NOMO-1 treated with dmso at 0.1 percent for 144 hours (cell line): Measurements from ENCODE around the gene LRRFIP1.
"Not testable (repeated sequence)": the region's sequence is repeated elsewhere in the genome, so short reads cannot be mapped to it uniquely, and the experiment has no call there.

Experiments
- DNase-seq: peaks from one replicate; lab custom pipeline; 2025; ENCODE audit not compliant: unreplicated experiment; lab: John Stamatoyannopoulos, UW

Gene LRRFIP1

DNA sequence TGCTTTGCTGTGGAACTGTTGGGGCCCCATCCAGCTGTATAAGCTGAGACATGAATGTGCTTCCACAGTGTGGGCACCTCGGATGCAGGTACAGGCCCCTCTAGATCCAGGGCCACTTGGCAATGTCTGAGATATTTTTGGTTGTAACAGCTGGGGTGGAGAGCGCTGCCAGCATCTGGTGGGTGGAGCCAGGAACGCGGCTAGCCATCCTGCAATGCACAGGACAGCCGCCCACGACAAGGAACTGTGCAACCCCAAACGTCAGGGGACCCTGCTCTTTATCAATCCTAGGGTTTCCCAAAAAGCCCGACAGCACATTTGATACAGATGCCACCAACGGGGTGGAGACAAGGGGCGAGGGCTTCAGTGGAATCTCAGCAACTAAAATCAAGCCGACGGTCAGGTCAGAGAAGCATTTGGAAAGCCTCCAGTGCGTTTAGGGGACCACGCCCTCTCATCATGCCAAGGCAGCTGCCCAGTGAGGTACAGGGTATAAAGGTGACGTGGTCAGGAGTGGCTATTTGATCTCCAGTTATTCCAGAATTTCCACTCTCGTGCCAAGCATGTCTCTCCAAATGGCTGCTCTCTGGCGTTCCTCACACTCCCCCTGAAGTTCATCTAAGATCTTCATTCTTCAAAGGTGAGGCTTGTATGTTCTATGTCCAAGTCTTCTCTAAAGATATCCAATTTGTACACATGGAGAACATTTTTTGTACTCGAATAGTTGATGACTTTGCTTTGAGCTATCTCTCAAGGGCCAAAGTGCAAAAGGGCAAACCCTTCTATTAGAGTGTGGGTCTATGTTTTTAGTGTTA is 55.7 kb downstream of the LRRFIP1 start:
- DNase-seq, result no peak

GRCh38 chr2:237685408-237685807 is 58.0 kb downstream of the LRRFIP1 start:
- DNase-seq, result no peak

- no peak for DNase-seq
Measured at GRCh38 chr2:237686659-237687136, 59.3 kb downstream of the LRRFIP1 start.

DNA sequence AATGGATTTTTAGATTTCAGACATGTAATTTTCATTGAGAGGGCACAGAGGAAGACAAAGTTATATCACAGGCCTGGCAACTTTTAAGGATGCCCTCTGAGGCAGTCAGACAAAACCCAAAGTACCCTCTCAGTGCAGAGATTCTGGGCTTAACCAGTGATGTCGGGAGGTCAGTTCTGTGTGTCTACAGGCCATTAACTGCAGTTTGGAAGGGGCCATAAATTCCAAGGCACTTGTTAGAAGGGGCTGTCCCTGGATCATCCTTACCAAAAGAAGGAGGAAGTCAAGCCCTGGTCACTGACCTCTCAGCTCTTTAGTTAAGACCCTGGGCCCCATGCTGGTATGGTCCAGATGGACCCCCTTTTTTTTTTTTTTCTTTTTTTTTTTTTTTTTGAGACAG is 60.7 kb downstream of the LRRFIP1 start:
- no peak for DNase-seq

DNA sequence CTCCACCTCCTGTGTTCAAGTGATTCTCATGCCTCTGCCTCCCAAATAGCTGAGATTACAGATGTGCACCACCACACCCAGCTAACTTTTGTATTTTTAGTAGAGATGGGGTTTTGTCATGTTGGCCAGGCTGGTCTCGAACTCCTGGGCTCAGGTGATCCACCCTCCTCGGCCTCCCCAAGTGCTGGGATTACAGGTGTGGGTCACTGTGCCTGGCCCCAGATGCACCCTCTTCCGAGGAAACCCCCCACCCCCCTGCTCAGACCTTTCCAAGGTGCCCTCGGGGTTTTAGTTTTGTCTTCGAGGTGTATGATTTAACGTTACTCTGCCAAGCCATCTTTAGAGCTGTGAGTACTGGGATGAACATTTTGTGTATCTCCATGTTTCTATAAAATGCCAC is 61.2 kb downstream of the LRRFIP1 start:
- DNase-seq, result not testable (repeated sequence)

DNA sequence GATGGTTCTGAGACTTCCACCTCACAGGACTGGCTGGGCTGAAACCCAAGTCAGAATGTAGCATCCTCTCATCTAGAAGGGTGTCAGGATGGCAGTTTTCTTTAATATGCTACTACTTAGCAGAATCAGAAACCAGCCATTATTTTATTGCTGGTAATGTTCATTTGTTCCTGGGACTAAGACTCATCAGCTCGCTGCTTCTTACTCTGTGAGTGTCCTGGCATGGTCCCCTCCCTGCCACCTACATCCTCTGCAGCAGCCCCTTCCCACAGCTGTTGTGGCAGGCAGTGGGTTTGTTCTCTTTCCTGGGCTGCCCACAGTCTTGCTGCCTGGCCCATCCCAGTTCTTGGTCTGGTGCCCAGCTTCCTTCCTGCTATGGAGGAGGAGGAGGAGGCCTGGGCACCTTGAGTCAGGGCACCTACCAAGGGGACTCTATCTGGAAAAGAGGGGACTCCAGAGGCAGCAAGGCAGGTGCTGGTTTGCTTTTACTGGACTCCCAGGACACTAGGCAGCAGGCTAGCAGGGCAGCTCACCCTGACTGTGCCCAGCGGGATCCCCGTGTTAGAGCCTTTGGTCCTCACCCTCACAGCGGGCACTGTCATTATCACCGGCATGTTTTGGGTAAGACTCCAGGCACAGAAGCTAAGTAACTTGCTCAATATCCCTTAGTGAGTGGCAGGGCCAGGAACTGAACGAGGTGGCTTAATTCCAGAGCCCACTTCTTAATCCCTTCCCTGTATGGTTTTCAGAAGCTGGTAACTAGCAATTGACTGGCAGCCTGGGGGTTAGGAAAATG is 62.1 kb downstream of the LRRFIP1 start:
- DNase-seq, result no peak

GRCh38 chr2:237691029-237691907 is 63.9 kb downstream of the LRRFIP1 start:
- DNase-seq, result no peak

DNA sequence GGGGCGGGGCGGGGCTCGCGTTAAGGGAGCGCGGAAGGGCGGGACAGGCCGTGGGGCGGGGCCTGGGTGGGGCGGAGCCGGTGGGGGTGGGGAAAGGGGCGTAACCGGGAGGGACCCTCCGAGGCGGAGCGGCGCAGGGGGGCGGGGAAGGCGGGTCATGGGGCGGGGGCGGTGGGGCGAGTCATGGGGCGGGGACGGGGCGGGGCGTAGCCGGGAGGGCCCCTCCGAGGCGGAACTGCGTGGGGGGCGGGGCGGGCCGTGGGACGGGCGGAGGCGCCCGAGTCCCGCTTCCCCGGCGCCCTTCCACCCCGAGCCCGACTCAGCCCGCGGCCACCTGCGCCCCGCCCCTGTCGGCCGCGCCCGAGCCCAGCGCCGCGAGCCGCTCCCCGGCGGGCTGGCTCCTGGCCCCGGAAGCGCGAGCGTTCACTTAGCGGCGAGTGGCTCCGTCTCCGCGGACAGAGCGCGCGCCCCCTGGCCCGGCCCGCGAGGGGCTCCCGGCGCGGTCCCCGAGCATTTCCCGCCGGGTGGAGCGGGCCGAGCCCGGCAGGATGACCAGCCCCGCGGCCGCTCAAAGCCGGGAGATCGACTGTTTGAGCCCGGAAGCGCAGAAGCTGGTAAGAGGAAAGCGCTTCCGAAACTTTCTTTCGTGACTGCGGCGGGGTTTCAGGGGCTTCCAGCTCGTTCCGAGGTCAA is 64.7 kb downstream of the LRRFIP1 start:
- DNase-seq, result peak; percentile 63

GRCh38 chr2:237692601-237693290 is 65.4 kb downstream of the LRRFIP1 start:
- DNase-seq, result no peak

- DNase-seq, result no peak
Measured at GRCh38 chr2:237693291-237693994, 66.1 kb downstream of the LRRFIP1 start.

- peak; percentile 64 for DNase-seq
Measured at GRCh38 chr2:237694415-237695194, 67.2 kb downstream of the LRRFIP1 start.

DNA sequence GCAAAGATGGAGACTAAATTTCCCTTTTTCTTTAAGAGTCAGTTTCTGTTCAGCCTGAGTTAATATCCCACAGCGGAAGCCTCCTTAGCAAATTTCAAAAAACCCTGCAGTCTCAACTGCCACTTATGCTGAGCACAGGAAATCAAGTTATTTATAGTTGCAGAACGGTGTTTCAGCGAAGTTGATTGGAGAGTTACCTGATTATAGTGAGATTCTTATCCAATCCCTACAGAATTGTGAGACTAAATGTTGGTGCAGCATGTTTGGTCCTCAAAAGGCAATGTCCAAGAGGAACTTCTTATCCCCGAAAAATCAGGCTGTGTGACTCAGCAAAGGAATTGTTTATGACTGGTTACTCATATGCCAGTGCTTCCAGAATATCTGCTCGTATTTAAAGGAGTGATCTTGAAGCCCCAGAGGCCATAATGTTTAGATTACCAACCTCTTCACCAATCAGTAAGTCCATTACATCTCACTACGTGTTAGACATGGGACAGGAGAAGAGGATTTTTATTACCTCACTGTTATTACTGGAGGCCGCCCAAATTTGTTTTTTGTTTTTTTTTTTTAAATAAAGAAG is 67.9 kb downstream of the LRRFIP1 start:
- peak; percentile 86 for DNase-seq

DNA sequence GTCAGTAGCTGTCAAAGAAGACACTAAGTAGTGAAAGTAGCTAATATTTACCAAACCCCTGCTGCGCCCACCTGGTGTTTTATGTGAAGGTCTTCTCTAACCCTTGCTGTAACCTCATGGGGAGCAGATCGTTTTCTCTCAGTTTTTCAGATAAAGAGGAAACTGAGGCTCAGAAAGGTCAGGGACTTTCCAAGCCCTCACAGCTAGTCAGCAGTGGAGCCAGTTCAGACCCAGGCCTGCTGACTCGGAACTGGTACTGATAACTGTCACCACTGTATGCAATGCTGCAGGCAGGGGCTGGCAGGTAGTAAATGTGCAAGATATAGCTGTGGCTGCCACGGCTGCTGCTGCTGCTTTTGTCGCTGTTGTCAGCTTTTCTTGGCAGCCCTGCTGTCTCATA is 69.1 kb downstream of the LRRFIP1 start:
- DNase-seq, result no peak

- no peak for DNase-seq
Measured at GRCh38 chr2:237697586-237698357, 70.4 kb downstream of the LRRFIP1 start.

DNA sequence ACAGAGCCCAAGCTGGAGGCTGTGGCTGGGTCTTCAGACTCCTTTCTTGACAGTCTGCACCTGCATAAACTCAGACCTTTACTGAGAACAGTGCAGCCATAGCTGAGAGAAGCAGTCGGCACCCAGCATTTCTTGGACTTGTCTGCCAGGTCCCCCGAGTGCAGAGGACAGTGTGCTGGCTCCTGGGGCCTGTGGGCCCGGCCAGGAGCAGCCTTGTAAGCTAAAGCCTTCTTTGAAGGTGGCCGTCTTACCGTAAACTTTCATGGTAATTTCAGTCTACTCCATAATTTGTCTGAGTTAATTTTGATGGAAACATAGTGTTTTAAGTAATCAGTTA is 70.9 kb downstream of the LRRFIP1 start:
- no peak for DNase-seq

DNA sequence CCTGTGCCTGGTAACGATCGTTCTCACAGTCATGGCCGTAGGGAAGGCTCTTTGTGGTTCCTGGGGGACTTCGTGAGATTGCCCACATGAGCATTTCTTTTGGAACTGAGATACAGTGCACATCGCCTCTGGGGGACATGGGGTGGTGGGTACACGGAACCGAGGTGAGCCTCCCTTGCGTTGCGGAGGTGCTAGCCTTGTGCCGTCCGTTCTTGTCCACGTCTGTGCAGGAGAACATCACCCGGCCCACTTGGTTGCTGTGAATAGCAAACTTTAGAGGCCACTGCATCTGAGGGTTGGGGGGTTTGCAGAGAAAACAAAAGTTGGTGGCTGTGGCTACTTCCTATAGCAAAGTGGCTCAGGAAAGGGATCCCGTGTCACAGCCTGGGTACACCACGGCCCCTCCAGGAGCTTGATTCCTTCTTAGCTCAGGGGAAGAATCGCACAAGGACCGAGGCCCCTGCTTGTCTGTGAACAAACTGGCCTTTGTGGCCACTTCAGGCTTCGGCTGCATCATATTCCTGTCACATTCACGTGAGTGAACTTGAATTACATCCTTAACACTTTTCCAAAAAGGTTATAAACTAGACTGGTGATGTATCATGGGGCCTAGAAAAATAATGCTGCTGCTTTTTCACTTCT is 72.6 kb downstream of the LRRFIP1 start:
- no peak for DNase-seq

- DNase-seq, result peak; percentile 49
Measured at GRCh38 chr2:237700512-237701032, 73.2 kb downstream of the LRRFIP1 start.
